ENCODE measurements around the gene ACTA1.

GRCh38 chr1:229434005-229434640 is at the start of gene ACTA1:
- TF ChIP-seq, protein P1, sequence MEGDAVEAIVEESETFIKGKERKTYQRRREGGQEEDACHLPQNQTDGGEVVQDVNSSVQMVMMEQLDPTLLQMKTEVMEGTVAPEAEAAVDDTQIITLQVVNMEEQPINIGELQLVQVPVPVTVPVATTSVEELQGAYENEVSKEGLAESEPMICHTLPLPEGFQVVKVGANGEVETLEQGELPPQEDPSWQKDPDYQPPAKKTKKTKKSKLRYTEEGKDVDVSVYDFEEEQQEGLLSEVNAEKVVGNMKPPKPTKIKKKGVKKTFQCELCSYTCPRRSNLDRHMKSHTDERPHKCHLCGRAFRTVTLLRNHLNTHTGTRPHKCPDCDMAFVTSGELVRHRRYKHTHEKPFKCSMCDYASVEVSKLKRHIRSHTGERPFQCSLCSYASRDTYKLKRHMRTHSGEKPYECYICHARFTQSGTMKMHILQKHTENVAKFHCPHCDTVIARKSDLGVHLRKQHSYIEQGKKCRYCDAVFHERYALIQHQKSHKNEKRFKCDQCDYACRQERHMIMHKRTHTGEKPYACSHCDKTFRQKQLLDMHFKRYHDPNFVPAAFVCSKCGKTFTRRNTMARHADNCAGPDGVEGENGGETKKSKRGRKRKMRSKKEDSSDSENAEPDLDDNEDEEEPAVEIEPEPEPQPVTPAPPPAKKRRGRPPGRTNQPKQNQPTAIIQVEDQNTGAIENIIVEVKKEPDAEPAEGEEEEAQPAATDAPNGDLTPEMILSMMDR (conservative IDR thresholded peaks at IDR 0.05; ENCODE audit: low read length), result no peak
- no peak for TF ChIP-seq EZH2phosphoT487 (IDR thresholded peaks at IDR 0.05; ENCODE audit: borderline replicate concordance, low read depth, low read length)

All from OCI-LY7 (cell line).